HL-60 (cell line): Measurements from ENCODE around the gene QPRT.

Experiments used
- GABPA ChIP-seq: IDR thresholded peaks from 2 replicates; pipeline ENCODE4 v1.6.1; 2012; ENCODE audit warnings: low read depth
- POLR2AphosphoS5 ChIP-seq: IDR thresholded peaks from 2 replicates; pipeline ENCODE4 v1.6.1; 2012; ENCODE audit warnings: low read depth
- TF ChIP-seq, protein P1 (sequence below): IDR thresholded peaks from one replicate; pipeline ENCODE4 v1.5.1; 2011; ENCODE audit warnings: low read length, control low read depth, inconsistent platforms; ENCODE audit not compliant: insufficient read depth
- TF ChIP-seq, protein P2 (sequence below): IDR thresholded peaks from 2 replicates; pipeline ENCODE4 v1.6.1; 2012; ENCODE audit warnings: low read depth; ENCODE audit not compliant: insufficient replicate concordance

DNA sequence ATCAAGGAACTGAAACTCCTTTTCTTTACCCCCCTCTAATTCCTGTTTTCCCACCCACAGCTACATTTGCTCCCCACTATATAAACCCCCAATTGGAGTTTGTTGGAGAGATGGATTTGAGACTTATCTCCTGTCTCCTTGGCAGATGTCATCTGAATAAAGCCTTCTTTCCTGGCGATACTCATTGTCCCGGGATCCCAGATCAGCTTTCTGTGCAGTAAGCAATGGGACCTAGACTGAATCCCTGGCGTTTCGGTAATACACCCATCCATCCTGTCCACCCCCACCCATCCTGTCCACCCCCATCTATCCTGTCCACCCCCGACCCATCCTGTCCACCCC lies 22.2 kb downstream of the QPRT start:
- TF ChIP-seq POLR2AphosphoS5 (no peak), GABPA (no peak)
- TF ChIP-seq, protein P1, sequence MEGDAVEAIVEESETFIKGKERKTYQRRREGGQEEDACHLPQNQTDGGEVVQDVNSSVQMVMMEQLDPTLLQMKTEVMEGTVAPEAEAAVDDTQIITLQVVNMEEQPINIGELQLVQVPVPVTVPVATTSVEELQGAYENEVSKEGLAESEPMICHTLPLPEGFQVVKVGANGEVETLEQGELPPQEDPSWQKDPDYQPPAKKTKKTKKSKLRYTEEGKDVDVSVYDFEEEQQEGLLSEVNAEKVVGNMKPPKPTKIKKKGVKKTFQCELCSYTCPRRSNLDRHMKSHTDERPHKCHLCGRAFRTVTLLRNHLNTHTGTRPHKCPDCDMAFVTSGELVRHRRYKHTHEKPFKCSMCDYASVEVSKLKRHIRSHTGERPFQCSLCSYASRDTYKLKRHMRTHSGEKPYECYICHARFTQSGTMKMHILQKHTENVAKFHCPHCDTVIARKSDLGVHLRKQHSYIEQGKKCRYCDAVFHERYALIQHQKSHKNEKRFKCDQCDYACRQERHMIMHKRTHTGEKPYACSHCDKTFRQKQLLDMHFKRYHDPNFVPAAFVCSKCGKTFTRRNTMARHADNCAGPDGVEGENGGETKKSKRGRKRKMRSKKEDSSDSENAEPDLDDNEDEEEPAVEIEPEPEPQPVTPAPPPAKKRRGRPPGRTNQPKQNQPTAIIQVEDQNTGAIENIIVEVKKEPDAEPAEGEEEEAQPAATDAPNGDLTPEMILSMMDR: no peak
- TF ChIP-seq, protein P2, sequence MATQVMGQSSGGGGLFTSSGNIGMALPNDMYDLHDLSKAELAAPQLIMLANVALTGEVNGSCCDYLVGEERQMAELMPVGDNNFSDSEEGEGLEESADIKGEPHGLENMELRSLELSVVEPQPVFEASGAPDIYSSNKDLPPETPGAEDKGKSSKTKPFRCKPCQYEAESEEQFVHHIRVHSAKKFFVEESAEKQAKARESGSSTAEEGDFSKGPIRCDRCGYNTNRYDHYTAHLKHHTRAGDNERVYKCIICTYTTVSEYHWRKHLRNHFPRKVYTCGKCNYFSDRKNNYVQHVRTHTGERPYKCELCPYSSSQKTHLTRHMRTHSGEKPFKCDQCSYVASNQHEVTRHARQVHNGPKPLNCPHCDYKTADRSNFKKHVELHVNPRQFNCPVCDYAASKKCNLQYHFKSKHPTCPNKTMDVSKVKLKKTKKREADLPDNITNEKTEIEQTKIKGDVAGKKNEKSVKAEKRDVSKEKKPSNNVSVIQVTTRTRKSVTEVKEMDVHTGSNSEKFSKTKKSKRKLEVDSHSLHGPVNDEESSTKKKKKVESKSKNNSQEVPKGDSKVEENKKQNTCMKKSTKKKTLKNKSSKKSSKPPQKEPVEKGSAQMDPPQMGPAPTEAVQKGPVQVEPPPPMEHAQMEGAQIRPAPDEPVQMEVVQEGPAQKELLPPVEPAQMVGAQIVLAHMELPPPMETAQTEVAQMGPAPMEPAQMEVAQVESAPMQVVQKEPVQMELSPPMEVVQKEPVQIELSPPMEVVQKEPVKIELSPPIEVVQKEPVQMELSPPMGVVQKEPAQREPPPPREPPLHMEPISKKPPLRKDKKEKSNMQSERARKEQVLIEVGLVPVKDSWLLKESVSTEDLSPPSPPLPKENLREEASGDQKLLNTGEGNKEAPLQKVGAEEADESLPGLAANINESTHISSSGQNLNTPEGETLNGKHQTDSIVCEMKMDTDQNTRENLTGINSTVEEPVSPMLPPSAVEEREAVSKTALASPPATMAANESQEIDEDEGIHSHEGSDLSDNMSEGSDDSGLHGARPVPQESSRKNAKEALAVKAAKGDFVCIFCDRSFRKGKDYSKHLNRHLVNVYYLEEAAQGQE: no peak
